Measurements from ENCODE around the gene RAB17.
"Not testable (repeated sequence)": the region's sequence is repeated elsewhere in the genome, so short reads cannot be mapped to it uniquely, and the experiment has no call there.

The RAB17 gene

GRCh38 chr2:237595829-237596519 is 5.4 kb upstream of the RAB17 start:
- H3K14ac ChIP-seq (ENCODE audit: low read length in 2 of 2); H2AK5ac ChIP-seq (ENCODE audit: low read length, severe bottlenecking); H4K91ac ChIP-seq (ENCODE audit: low read length); DNase-seq; H4K8ac ChIP-seq (ENCODE audit: low read length); H2AFZ ChIP-seq (ENCODE audit: low read depth, low read length); H3K4me2 ChIP-seq (ENCODE audit: low read length, poor library complexity, severe bottlenecking); H3K4ac ChIP-seq (ENCODE audit: low read depth in 1 of 2, low read length in 2 of 2); H3K36me3 ChIP-seq (ENCODE audit: control insufficient read depth in 1 of 2, insufficient read depth in 2 of 2, low read depth in 1 of 2, low read length in 2 of 2); H3K9me3 ChIP-seq (ENCODE audit: control insufficient read depth, low read length); H3K27me3 ChIP-seq (ENCODE audit: control insufficient read depth in 1 of 2, insufficient read depth in 1 of 2, low read length in 2 of 2); H3K27ac ChIP-seq (ENCODE audit: low read length, poor library complexity, severe bottlenecking); H2BK5ac ChIP-seq (ENCODE audit: low read depth, low read length, poor library complexity, severe bottlenecking); H3K79me1 ChIP-seq (replicated peaks; ENCODE audit: low read length, poor library complexity, severe bottlenecking); H3K23ac ChIP-seq (ENCODE audit: low read length in 2 of 2); H2BK120ac ChIP-seq (ENCODE audit: low read depth, low read length); H2BK15ac ChIP-seq (ENCODE audit: low read depth, poor library complexity, severe bottlenecking); H3K4me3 ChIP-seq (ENCODE audit: insufficient read depth in 1 of 2, low read depth in 1 of 2, low read length in 2 of 2); H3K9ac ChIP-seq (ENCODE audit: low read length): not testable (repeated sequence)
- Histone ChIP-seq H3K18ac (ENCODE audit: low read depth in 1 of 2, low read length in 2 of 2) (peak overlapping the region in 1 of 2 experiments; percentile 61), H3K4me1 (ENCODE audit: control insufficient read depth, insufficient read depth, low read depth, low read length) (peaks cover 24% of the 10 kb centered on the region), H2BK12ac (ENCODE audit: low read length in 2 of 2) (peak overlapping the region in 1 of 2 experiments; percentile 21)
- WGBS, result 79% methylated on average over 4 of the region's 5 CpGs

- Histone ChIP-seq H3K36me3 (ENCODE audit: control insufficient read depth in 1 of 2, insufficient read depth in 2 of 2, low read depth in 1 of 2, low read length in 2 of 2) (no peaks in the 10 kb centered on the region), H2BK120ac (ENCODE audit: low read depth, low read length) (peak overlapping the region; percentile 88), H3K18ac (ENCODE audit: low read depth in 1 of 2, low read length in 2 of 2) (peak overlapping the region; percentile 9 to 86), H3K9ac (ENCODE audit: low read length) (no peak overlapping the region), H2AK5ac (ENCODE audit: low read length, severe bottlenecking) (no peak overlapping the region), H2BK12ac (ENCODE audit: low read length in 2 of 2) (no peak overlapping the region), H3K27me3 (ENCODE audit: control insufficient read depth in 1 of 2, insufficient read depth in 1 of 2, low read length in 2 of 2) (no peaks in the 10 kb centered on the region), H4K8ac (ENCODE audit: low read length) (no peak overlapping the region), H3K23ac (ENCODE audit: low read length in 2 of 2) (no peak overlapping the region), H3K4me1 (ENCODE audit: control insufficient read depth, insufficient read depth, low read depth, low read length) (peaks cover 31% of the 10 kb centered on the region), H3K4me2 (ENCODE audit: low read length, poor library complexity, severe bottlenecking) (no peak overlapping the region), H3K4me3 (ENCODE audit: insufficient read depth in 1 of 2, low read depth in 1 of 2, low read length in 2 of 2) (no peak overlapping the region), H3K14ac (ENCODE audit: low read length in 2 of 2) (no peak overlapping the region), H2BK5ac (ENCODE audit: low read depth, low read length, poor library complexity, severe bottlenecking) (no peak overlapping the region), H3K27ac (ENCODE audit: low read length, poor library complexity, severe bottlenecking) (peak overlapping the region; percentile 59), H3K79me1 (replicated peaks; ENCODE audit: low read length, poor library complexity, severe bottlenecking) (no peaks in the 10 kb centered on the region), H3K4ac (ENCODE audit: low read depth in 1 of 2, low read length in 2 of 2) (no peak overlapping the region), H2AFZ (ENCODE audit: low read depth, low read length) (no peak overlapping the region), H4K91ac (ENCODE audit: low read length) (peak overlapping the region; percentile 77), H3K9me3 (ENCODE audit: control insufficient read depth, low read length) (no peaks in the 10 kb centered on the region), H2BK15ac (ENCODE audit: low read depth, poor library complexity, severe bottlenecking) (no peak overlapping the region)
- WGBS, result 19% methylated on average over 5 of the region's 5 CpGs
- peak; percentile 87 for DNase-seq
Observed at GRCh38 chr2:237594514-237594871, 4.0 kb upstream of the RAB17 start.

- peak overlapping the region; percentile 5 for H4K91ac ChIP-seq (ENCODE audit: low read length)
- no peak for DNase-seq
- no peak overlapping the region for H3K4me2 ChIP-seq (ENCODE audit: low read length, poor library complexity, severe bottlenecking)
- peak overlapping the region; percentile 42 to 69 for H2BK12ac ChIP-seq (ENCODE audit: low read length in 2 of 2)
- WGBS, result 78% methylated on average over 17 of the region's 17 CpGs
- H3K4me1 ChIP-seq (ENCODE audit: control insufficient read depth, insufficient read depth, low read depth, low read length), result peaks cover 31% of the 10 kb centered on the region
- H3K4me3 ChIP-seq (ENCODE audit: insufficient read depth in 1 of 2, low read depth in 1 of 2, low read length in 2 of 2), result no peak overlapping the region
- no peak overlapping the region for H2BK15ac ChIP-seq (ENCODE audit: low read depth, poor library complexity, severe bottlenecking)
- peak overlapping the region in 1 of 2 experiments; percentile 37 for H3K14ac ChIP-seq (ENCODE audit: low read length in 2 of 2)
- H3K27ac ChIP-seq (ENCODE audit: low read length, poor library complexity, severe bottlenecking), result no peak overlapping the region
- no peak overlapping the region for H3K9ac ChIP-seq (ENCODE audit: low read length)
- peak overlapping the region; percentile 2 to 90 for H3K18ac ChIP-seq (ENCODE audit: low read depth in 1 of 2, low read length in 2 of 2)
- H3K27me3 ChIP-seq (ENCODE audit: control insufficient read depth in 1 of 2, insufficient read depth in 1 of 2, low read length in 2 of 2), result no peaks in the 10 kb centered on the region
- no peaks in the 10 kb centered on the region for H3K36me3 ChIP-seq (ENCODE audit: control insufficient read depth in 1 of 2, insufficient read depth in 2 of 2, low read depth in 1 of 2, low read length in 2 of 2)
- peak overlapping the region; percentile 56 for H2AK5ac ChIP-seq (ENCODE audit: low read length, severe bottlenecking)
- H3K9me3 ChIP-seq (ENCODE audit: control insufficient read depth, low read length), result no peaks in the 10 kb centered on the region
- no peak overlapping the region for H3K23ac ChIP-seq (ENCODE audit: low read length in 2 of 2)
- peak overlapping the region; percentile 36 for H2BK120ac ChIP-seq (ENCODE audit: low read depth, low read length)
- H3K79me1 ChIP-seq (replicated peaks; ENCODE audit: low read length, poor library complexity, severe bottlenecking), result no peaks in the 10 kb centered on the region
- no peak overlapping the region for H2BK5ac ChIP-seq (ENCODE audit: low read depth, low read length, poor library complexity, severe bottlenecking)
- H3K4ac ChIP-seq (ENCODE audit: low read depth in 1 of 2, low read length in 2 of 2), result peak overlapping the region in 1 of 2 experiments; percentile 83
- H4K8ac ChIP-seq (ENCODE audit: low read length), result peak overlapping the region; percentile 82
- H2AFZ ChIP-seq (ENCODE audit: low read depth, low read length), result no peak overlapping the region
Observed at GRCh38 chr2:237593596-237594320, 3.2 kb upstream of the RAB17 start.

GRCh38 chr2:237593036-237593435 is 2.5 kb upstream of the RAB17 start:
- Histone ChIP-seq H3K9me3 (ENCODE audit: control insufficient read depth, low read length) (no peaks in the 10 kb centered on the region), H3K4me3 (ENCODE audit: insufficient read depth in 1 of 2, low read depth in 1 of 2, low read length in 2 of 2) (no peak overlapping the region), H3K4ac (ENCODE audit: low read depth in 1 of 2, low read length in 2 of 2) (peak overlapping the region in 1 of 2 experiments; percentile 32), H4K91ac (ENCODE audit: low read length) (peak overlapping the region; percentile 4), H2BK15ac (ENCODE audit: low read depth, poor library complexity, severe bottlenecking) (no peak overlapping the region), H3K18ac (ENCODE audit: low read depth in 1 of 2, low read length in 2 of 2) (no peak overlapping the region), H3K27me3 (ENCODE audit: control insufficient read depth in 1 of 2, insufficient read depth in 1 of 2, low read length in 2 of 2) (no peaks in the 10 kb centered on the region), H3K4me2 (ENCODE audit: low read length, poor library complexity, severe bottlenecking) (no peak overlapping the region), H3K23ac (ENCODE audit: low read length in 2 of 2) (no peak overlapping the region), H3K27ac (ENCODE audit: low read length, poor library complexity, severe bottlenecking) (no peak overlapping the region), H2BK12ac (ENCODE audit: low read length in 2 of 2) (peak overlapping the region; percentile 59 to 75), H2AFZ (ENCODE audit: low read depth, low read length) (no peak overlapping the region), H3K9ac (ENCODE audit: low read length) (no peak overlapping the region), H2AK5ac (ENCODE audit: low read length, severe bottlenecking) (peak overlapping the region; percentile 71), H2BK120ac (ENCODE audit: low read depth, low read length) (no peak overlapping the region), H3K4me1 (ENCODE audit: control insufficient read depth, insufficient read depth, low read depth, low read length) (peaks cover 31% of the 10 kb centered on the region), H4K8ac (ENCODE audit: low read length) (peak overlapping the region; percentile 27), H3K36me3 (ENCODE audit: control insufficient read depth in 1 of 2, insufficient read depth in 2 of 2, low read depth in 1 of 2, low read length in 2 of 2) (no peaks in the 10 kb centered on the region), H3K79me1 (replicated peaks; ENCODE audit: low read length, poor library complexity, severe bottlenecking) (no peaks in the 10 kb centered on the region), H3K14ac (ENCODE audit: low read length in 2 of 2) (no peak overlapping the region), H2BK5ac (ENCODE audit: low read depth, low read length, poor library complexity, severe bottlenecking) (no peak overlapping the region)
- 92% methylated on average over 10 of the region's 10 CpGs for whole genome bisulfite sequencing
- DNase-seq, result no peak
